ENCODE results near the gene YTHDF2.

The YTHDF2 gene

DNA sequence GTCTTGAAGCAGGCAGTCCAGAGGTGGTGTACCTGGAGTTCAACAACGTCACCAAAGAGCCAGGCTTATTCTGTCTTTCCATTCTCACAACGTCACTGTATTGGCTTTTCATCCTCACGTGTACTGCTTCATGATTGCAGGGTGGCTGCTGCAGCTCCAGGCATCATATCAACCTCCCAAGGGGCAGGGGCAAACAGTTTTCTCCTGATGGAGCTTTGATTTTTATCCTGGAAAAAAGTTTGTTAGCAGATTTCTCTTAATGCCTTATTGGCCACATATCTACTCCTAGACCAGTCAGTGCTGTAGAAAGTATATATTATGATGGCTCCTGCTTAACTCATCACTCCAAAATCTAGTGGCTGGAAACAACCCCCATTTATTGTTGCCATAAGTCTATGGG, 66.9 kb downstream of the YTHDF2 start:
- no peak for FAIRE-seq

DNA sequence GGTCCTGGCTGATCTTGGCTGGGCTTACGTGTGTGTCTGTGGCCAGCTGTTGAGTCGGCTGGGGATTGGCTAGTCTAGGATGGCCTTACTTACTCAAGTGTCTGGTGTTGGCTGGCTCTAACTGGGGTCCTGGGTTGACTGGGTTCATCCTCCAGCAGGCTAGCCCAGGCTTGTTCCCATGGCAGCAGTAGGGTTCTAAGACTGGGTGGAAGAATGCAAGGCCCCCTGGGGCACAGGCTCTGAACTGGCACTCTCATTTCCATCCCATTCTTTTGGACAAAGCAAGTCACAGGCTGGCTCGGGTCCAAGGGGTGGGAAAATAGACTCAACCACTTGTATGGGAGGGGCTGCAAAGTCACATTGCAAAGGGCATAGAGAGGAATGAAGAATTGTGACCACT, 67.3 kb downstream of the YTHDF2 start:
- FAIRE-seq, result no peak

DNA sequence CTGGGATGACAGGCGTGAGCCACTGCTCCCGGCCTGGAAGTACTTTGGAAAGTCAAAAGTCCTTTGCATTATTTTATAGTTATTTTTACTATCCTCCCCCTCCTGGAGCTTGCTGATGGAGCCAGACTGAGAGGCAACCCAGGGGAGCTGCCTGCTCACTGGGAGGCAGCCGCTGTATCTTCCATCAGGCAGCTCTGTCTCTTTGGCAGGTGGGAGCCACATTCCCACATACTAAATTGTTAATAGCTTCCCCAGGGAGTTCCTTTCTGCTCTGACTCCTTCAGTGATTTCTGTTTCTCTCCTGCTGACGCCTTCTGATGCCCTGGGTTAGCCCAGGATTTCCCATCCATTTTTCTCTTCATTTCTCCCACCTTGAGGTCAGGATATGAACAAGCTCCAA, 70.3 kb downstream of the YTHDF2 start:
- FAIRE-seq, result no peak

GRCh38 chr1:28807986-28808385, 71.2 kb downstream of the YTHDF2 start:
- no peak for FAIRE-seq

- no peak for FAIRE-seq
These were observed 74.6 kb downstream of the YTHDF2 start for GRCh38 chr1:28811369-28811765.

GRCh38 chr1:28811766-28812668, 75.3 kb downstream of the YTHDF2 start, which contains the start of gene OPRD1:
OPRD1 (plus strand) TSS chr1:28812170; CDS start chr1:28812384, 214 bp downstream.
- no peak for FAIRE-seq

DNA sequence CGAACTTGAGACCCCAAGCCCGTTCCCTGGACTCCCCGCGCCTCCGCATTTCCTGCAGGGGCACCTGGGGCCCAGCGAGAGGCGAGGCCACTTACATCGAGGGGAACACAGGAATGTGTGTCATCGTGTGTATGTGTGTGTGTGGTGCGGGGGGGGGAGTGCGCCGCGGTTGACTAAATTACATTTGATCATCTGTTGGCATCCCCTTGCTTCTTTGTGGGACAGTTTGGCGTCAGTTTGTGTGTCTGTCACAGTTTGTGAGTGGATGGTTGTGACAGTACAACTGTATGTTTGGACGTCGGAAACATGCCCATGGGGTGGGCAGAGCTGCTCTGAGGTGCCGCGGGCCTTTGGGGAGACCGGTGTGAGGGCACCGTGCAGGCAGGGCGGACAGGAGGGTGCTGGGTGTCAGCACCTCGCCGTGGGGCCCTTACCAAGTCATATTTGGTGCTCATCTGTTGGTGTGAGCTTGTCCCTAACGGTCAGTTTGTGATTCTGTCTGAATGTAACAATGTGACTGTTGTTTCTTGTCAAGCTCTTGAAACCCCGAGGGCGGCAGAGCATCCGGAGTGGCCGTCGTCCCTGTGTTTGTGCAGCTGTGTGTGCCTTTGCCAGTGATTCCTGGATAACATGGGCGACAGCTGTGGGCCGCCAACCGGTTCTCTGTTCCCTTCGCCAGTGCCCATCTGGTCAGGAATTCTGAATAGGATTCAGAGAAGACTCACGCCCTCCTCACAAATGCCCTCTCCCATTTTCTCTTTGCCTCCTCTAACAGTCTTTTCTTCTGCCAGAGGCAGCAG, 76.1 kb downstream of the YTHDF2 start:
- no peak for FAIRE-seq

DNA sequence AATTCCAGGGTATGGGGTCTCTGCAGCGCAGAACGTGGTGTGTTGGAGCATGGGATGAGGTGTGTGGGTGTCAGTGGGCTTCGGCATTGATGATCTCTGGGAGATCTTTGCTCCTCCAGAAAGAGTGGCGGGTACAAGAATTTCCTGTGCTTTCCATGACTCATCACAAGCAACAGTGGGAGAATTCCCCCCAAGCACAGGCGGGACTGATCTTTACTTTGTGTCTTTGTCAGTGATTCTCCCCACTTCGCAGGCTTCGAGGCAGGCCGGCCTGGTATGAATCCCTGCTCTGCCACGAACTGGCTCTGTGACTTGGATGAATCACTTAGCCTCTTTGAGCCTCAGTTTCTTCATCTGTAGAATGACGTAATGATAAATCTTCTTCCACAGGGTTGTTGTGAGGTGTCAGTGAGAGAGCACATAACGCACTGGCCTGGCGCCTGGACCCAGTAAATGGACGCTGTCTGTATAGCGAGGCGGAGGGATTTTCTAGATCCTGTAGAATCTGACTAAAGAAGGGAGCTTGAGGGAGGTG, 77.3 kb downstream of the YTHDF2 start:
- no peak for FAIRE-seq

GRCh38 chr1:28815533-28816185, 78.9 kb downstream of the YTHDF2 start:
- FAIRE-seq, result no peak

DNA sequence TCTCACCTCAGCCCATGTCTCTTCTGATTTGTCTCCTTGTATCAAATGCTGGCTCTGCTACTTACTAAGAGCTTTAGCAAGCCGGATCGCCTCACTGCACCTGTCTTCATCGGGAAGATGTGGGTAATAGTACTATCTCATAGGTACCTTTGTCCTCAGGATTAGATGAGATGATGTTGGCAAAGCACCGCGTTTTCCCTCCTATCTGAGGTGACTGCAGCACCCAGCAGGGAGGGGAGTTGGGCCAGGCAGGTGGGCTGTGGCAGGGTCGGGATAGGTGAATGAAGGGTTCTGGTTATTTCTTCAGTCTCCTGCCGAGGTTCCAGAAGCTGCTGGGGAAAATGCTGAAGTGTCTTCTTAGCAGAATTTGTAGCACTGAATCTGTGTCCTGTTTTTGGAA, 80.4 kb downstream of the YTHDF2 start:
- no peak for FAIRE-seq

DNA sequence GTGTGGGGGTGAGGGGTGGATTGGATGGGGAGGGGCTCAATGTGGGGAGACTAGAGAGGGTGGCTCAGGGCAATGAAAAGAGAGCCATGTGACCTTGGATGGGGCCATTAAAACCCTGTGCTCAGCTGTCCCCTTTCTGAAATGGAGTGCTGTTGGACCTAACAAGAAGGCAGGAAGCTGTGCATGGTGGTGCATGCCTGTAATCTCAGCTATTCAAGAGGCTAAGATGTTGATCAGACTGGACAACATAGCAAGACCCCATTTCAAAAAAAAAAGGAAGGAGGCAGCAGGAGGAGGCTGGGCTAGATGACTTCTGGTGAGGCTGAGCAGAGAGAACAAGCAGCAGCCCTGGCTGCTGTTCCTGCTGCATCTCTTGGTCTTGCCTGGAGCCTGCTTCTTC, 82.3 kb downstream of the YTHDF2 start:
- FAIRE-seq, result no peak

Data from G401.6 (cell line).